HG02840 (cell line): Measurements from ENCODE around the gene TCF7L1.

Experiments used
- ATAC-seq: cut with Tn5 transposase; IDR thresholded peaks from one replicate; pipeline ENCODE4 v1.9.1; 2021; ENCODE audit warnings: mild to moderate bottlenecking, moderate library complexity, moderate number of reproducible peaks; ENCODE audit not compliant: unreplicated experiment, low FRiP score

Gene TCF7L1

DNA sequence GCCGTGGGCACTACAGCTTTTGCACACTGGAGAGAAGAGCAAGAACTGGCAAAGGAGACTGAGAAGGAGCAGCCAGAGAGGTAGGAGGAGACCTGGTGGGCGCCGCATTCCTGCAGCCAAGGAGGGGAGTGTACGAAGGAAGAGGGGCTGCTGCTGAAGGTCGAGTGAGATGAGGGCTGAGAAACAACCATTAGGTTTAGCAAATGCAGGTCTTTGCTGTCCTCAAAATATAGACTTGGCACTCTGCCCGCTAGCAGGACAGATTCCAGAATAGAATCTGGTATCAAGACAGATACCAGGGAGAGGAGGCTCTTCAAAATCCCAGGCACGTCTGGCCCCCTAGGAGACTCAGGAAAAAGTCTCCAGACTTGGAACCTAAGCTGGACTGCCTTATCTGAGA is 111.6 kb downstream of the TCF7L1 start:
- no peak for ATAC-seq

DNA sequence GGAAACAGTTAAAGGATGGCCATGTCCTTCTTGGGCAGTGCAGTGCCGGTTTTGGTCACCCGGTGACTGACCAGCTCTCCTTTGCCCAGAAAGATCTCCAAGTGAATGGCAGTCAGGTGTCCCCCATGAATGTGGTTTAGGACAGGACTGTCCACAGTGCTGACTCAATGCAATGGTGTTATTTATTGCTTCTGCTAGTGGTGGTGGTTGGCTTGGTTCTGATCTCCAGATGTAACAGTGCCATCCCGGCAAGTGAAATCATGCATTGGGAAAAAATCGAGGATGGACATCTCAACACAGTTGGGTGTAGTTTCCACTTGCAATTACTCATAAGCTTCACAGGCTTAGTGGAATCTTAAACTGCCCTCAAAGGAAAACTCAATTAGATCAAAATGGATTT is 112.7 kb downstream of the TCF7L1 start:
- no peak for ATAC-seq

DNA sequence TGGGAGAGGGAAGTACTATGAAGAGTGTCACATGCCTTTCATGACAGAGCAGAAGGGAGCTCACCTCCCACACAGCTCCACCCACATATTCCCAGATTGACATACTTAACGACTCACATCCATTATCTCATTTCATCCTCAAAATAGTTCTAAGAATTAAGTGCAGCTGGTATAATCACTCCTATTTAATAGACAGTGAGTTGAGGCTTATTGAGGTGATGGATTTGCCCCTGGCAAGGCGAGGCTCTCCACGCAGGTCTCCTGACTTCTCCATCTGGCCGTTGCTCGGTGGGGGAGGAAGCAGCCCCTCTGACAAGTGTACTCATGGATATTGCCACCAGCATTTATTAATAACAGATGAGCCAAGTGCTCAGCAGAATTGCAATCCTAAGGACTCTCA is 113.2 kb downstream of the TCF7L1 start:
- no peak for ATAC-seq

DNA sequence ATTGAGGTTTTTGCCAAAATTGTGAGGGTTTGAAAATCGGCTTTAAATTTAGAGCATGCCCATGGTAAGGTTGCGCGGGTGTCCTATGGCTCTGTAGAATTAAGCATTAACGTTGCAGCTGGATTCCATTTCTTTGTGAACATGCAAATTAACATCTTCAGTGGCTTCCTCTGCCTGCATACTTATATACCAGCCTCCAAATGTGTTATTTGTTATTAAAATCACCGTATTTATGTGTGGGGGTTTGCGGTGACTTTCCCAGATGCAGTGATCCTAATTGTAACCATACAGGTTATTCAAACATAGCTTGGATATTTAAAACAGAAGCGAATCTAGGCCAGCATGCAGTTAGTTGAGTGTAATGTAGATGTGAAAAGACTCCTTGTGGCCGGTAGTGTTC is 114.4 kb downstream of the TCF7L1 start:
- no peak for ATAC-seq

DNA sequence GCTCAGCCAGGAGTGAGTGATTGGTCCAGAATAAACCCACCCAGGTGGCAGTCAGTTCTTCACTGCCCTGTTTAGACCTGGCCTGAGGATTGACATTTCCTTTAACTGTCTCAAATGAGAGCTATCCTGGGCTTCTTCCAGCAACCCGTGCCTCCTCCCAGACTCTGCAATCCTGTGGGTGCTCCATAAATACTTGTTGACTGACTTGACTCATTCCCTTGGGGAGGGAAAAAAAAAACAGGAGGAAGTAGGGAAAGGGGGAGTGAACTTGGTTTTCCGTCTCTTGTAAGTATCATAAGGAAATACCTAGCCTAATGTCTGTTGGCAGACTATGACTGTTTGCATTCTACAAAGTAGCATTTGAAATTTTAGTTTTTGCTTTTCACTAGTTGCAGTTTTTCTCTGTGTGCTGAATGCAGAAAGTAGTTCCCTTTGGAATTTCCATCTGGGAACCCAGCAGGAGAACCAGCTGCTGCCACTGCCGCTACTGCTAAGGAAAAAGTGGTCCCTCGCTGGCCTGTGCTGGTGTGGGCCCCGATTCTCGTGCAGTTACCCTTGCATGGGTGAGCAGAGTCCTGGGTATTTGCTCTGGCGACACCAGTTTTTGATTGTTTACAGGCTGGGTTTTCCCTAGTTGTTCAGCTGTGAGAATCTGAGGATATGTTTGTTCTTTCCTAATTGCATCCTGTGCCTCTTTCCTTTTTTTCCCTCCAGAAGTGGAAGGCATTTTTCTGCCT is 115.7 kb downstream of the TCF7L1 start:
- ATAC-seq = no peak

DNA sequence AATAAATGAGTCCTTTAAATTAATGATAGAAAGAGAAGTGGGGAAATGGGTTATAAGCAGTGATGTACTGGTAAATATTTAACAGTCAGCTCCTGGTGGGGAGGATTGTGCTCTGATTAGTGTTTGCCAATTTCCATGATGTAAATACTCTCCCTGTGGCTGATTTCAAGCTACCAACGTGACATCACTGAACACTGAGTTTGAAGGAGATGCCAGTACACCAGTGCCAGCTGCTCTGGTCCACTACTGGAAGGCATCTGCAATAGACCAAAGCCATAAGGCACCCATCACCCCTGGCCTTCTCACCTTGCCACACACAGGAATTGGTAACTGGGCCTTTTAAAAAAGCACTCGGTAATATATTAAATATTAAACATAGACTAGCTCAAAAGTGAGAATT is 116.9 kb downstream of the TCF7L1 start:
- no peak for ATAC-seq

DNA sequence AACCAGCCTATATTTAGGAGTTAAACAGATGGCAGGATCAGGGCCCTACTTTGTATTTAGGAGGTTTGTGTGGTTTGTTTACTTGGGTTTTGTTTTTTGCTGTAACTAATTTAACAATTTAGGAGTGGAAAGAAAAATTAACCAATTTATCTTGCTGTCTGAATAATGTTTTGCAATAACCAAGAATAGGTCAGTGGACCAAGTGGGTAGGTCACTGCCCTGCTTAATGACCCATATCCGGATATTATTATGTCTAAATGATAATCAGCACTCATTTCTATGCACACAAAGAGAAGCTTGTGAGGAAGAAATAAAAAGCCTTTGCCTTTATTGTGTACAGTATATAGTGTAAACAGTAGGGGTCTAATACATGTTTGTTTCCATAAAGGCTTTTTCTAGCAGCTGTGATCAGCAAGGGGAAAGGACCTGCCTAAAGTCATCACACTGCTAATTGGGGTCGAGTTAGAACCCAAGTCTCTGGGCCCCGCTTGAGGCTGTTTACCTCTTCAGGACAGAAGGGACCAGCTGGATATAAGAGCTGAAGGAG is 118.0 kb downstream of the TCF7L1 start:
- no peak for ATAC-seq

DNA sequence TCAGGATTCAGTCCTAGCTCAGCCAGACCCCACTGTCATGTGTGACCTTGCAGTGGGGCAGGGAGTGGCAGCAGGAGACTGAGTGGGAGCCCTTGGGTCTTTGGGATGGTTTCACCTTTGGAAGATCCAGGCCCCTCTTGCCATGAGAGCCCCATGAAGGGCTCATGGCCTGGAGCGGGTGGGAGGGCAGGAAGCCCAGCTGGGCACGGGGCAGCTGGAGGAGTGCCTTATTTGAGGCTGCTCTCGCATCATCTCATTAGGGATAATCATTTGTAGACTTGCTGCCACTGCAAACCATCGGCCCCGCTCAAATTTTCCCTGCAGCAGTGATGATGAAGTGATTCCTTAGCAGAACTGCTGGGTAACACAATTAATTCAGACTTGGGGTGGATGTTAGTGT is 120.7 kb downstream of the TCF7L1 start:
- ATAC-seq = no peak

DNA sequence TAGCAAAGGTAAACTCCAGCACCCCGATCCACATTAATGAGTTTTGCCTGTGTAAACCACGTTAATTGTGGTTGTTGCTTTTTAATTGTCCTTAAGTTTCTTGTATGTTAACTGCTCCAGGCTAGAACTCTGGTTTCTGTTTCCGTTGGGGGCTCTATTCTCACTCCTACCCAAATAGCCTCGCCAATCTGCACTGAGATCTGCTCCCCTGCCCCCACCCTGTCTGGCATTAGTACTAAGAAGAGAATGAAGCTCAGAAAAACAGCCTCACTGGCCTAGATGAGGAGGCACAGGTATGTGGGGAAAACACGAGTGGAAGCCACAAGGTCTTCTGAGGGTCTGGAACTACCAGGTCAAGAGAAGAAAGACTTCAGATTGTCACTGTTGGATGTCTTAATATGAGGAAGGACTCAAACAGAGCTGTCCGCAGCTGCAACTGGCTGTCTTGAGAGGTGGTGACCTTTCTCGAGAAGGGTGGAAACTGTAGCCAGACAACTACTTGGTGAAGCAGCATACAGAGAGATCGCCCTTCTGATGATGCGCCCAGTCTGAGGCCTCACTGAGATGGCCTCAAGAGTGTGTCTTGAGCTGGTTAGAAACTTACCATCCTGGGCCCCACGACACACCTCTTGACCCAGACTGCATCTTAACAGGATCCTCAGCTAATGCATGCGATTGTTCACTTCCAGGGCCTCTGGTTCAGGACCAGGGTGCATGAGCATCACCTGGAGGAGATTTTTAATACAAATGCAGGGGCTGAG is 121.5 kb downstream of the TCF7L1 start:
- ATAC-seq = no peak

DNA sequence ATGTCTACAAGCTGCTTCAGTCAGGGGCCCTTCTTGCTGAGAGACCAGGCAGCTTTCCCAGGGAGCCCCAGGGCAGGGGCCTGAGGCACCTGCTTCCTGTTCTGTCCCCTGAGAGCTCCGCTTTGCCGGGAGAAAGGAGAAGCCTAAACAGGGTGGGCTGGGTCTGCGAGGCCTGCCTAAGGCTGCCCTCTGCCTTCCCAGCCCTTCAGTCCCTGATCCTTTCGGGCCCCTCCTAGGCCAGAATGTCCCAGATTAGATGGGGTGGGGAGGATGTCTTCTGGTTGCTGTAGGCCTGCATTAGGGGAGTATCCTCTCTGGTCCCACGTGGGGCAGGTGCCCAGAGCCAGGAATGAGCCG is 122.2 kb downstream of the TCF7L1 start:
- ATAC-seq = no peak

DNA sequence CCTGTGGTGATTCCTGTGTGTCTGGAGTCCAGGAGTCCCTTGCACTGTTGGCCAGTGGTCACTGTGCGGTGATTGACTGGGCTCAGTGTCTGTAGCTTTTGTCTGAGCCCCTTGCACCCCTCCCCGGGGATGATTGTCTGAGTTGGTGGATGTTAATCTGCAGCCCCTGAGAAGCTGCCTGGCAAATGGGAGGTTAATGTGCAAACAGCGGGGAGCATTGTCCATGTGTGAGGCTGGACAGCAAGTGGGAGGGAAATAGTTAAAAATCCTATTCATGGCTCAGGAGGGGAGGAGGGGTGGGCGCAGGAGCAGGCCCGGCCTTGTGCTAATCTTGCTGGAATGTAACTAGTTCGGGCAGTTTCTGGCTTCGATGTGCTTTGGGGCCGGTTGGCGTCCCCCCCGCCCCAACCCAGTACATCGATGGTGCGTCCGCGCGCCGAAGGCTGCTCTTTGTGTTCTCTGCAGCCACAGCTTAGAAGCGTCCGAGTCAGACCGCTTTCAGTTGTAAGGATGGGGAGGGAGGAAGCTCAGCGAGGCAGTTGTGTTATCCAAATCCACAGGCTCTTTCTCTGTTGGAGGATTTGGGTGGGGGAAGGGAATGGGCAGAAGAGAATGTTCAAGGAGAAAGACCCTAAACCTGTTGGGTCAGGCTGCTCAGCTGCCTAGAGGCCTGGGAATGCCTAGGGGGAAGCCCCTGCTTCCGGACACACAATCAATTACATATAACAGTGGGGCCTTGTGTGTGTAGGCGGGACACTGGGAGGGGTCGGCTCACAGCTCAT is 122.8 kb downstream of the TCF7L1 start:
- no peak for ATAC-seq

DNA sequence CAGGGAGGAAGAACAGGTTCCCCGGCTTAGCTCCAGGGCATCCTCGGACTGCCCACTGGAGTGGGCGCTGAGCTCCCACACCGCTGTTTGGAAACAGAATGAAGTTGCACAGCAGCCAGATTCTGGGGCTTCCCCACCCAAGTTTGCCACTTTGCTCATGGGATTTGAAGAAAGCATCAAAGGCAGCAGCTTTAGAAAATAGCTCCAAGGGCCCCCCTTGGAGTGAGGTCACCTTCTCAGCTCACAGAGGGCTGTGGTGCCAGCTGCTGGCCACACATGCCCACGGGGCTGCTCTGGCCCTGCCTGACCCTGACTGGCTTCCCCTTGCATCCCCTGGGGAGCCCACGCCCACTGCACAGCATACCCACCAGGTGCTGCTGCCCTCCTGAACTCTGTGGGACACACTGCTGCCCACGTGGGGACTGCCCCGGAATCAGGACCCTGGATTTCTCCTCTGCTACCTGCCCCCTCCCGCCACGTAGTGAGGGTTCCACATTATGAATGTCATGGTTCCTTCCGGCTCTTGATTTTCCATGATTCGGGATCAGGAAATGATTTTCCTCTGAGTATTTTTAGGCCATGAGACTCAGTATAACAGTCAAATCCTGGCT is 124.3 kb downstream of the TCF7L1 start:
- ATAC-seq = no peak

DNA sequence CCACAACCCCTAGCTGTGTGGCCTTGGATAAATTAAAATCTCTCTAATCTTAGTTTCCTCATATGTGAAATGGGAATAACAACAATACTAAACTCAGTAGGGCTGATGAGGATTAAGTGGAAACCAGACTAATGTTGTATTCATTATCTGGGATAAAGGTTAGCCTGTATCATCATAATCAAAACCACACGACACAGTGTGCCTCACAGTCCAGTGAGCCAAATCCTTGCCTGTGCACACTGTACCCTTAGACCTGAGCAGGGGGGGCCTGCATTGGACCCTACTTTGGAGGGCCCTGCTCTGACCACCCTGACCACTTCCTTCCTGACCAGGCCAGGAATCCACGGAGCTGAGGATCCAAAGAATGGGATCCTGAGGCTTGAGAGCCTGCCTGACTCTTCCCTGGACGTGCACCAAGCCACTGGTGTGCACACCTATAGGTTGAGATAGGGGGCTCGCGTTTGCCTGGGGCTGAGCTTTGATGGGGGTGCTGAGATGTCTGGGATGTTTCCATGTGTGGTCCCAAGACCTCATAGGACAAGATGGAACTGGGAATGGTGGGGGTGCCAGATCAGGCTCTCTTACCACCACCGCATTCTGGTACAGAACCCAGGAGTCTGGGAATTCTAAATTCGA is 124.9 kb downstream of the TCF7L1 start:
- no peak for ATAC-seq

DNA sequence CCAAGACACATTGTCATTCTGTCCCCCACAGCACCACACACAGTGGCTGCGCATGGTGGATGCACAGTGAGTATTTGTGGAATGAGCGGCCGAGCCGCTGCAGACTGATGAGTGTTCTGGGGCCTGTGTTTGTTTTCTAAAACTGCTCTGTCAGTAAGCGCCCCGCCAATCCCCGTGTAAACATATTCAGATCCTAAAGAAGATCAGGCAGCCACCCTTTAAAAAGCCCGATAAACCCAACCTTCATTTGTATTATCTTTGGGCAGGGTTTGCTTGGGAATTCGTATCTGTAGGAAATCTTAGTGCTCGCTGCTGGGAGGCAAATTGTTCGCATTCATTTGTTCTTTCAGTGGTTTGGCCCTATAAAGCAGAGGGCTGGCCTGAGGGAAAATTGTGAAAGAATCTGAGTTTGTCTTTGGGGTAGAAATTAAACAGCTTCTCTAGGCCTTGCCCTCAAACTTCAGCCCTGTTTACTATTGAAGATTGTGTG is 126.0 kb downstream of the TCF7L1 start:
- ATAC-seq = no peak

DNA sequence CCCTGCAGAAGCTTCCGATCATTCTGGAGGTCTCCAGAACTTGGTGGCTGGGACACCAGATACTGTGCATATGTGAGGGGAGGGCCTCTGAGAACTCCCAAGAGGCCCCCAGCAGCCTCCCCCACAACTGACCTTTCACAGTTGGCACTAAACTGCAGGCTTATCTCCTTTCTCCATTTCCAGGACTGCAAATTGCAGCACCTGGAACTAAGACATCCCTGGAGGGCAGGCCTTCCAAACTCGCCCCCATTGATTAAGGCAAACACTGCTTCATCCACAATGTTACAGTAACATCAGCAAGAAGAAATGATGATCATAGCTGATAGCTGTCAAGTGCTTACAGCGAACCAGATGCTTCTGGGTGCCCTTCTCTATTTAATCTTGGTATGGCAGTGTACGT is 126.7 kb downstream of the TCF7L1 start:
- ATAC-seq = no peak

DNA sequence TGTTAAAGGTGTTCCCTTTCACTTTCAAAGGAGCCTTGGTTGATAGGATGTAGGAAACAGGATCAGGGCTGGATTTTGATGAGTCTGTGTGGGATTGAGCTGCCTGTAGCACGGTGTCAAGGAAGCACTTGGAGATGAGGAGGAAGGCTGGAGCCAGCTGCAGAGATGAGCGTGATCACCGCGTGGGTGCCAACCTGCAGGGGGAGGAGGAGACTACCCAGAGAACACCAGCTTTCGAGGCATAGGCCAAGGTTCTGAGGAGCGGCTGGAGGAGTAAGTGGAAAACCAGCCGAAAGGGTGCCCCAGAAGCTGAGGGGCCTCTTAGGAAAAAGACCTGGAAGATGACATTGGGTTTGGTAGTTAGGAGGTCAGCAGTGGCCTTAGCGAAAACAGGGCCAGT is 130.4 kb downstream of the TCF7L1 start:
- no peak for ATAC-seq

DNA sequence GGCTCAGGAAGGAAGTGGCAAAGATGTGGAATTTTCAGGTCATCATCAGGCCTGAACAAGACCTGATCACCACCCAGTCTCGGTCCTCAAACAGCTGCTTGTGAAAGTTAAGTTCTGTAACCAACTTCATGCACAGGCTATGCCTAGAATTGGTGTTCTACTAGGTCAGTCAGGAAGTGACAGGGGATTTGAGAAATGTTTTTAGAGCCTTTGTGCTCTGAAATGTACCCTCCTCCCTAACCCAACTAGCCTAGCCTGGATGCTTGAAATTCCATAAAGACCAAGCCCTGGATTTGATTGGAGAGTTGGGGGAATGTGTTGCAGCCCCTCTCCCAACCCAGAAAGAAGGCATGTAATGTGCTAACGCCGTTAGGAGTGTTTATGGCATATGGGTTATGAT is 131.3 kb downstream of the TCF7L1 start:
- ATAC-seq = no peak

DNA sequence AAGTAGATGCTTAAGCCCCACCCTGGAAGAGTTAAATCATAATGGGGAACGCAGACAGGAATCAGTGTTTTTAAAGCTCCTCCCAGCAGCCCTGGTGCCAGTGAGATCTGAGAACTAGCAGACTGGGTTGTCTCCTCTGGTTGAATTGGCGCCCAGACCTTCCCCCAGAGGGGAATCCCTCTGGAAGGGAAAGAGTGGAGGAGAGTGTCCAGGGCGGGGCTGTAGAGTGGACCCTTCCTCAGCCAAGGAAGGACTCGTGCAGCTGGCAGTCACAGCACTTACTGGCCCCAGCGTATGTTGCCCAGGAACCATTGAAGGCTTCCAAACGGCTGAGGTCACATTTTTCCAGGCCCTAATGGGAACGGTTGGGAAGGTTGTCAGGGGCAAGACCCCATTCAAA is 132.1 kb downstream of the TCF7L1 start:
- no peak for ATAC-seq

DNA sequence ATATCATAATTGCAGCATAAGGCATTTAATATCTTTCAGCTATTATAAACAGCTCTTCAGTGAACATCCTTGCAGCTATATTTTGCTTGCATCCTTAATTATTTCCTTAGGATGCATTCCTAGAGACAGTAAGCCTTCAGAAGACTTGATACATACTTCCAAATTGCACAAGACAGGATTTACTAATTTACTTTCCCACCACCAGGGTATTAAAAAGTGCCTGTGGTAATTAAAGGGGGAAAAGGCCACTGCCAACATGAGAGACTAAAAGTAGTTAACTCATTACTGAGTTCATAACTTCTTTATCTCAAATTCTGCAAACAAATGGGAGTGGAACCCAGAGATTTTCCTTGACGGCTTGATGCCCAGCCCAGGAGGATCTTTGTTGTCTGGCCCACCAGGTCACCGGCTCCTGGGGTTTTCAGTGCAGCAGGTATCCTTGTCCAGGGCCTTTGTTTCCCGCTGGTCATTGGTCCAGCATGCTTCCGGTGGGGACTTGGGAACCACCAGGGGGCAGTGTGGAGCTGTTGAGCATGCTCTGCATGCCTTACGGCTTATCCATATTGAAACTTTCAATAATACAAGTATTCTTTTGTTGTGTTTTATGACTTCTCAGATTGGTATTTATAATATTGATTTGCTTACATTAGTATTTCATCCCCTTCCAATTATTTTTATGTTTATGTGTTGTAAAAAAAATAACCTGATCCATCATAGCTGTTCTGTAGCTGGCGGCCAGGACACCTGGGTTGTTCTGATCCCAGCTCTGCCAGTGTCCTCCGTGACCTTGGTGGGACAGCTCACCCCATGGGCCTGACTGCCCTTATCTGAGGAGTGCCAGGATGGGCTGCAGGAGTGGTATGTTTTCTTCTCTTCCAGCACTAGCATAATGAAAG is 133.2 kb downstream of the TCF7L1 start:
- ATAC-seq = no peak
